ENCODE data around the gene TSSK1B.

- TF ChIP-seq TAF1 (IDR thresholded peaks at IDR 0.05; ENCODE audit: low read depth, low read length): no peak
- TF ChIP-seq POLR2A (IDR thresholded peaks at IDR 0.05; ENCODE audit: low read depth, low read length): no peak
- no peak for TF ChIP-seq POLR2AphosphoS5 (IDR thresholded peaks at IDR 0.05; ENCODE audit: low read depth, low read length)
- TF ChIP-seq SPI1 (IDR thresholded peaks at IDR 0.05; ENCODE audit: low read depth, low read length): no peak
- no peak for TF ChIP-seq POU2F2 (IDR thresholded peaks at IDR 0.05; ENCODE audit: low read depth, low read length)
Measured at GRCh38 chr5:113425909-113426308, 8.9 kb downstream of the TSSK1B start.
